ENCODE measurements around the gene SNUPN.

The SNUPN gene

DNA sequence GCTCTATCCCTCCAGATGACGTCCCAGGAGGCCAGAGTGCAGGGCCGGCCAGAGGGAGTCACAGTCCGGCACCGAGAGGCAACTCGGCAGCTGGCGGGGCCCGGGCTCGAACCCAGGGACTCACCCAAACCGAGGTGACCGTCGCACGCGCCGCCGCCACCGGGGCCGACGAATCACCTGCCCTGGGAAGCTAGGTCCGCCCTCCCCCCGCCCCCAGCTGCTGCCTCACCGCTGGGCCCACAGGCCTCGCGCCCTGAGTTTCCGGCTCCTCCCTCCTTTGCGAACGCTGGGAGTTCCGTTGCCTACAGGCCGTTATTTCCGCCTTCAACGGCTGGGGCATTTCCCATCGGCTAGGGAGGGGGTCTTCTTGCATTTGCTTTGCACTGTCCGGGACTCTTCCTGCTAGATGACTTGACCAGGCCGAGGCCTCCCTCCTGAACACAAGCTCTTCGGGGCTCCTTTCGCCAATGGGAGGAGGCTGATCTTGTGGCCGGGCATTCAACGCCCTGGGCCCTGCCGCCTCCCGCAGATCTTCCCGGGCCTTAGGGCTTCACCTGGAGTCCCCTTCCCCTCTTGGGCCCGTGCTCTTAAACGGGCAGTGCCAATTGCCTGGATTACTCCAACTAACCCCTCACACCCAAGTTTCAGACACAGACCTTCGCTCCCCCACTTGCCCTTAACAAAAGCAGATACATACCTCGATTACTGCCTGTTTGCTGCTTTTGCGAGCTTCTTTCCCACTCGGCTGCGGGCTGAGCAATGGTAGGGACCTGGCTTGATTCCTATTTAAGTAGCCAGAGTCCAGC, at the start of gene SNUPN:
TSS of gene SNUPN (minus strand) at position 184 of the 806 bp plus-strand sequence. CDS start 4,674 bp downstream, outside the sequence.
- peak; percentile 7 for FAIRE-seq

DNA sequence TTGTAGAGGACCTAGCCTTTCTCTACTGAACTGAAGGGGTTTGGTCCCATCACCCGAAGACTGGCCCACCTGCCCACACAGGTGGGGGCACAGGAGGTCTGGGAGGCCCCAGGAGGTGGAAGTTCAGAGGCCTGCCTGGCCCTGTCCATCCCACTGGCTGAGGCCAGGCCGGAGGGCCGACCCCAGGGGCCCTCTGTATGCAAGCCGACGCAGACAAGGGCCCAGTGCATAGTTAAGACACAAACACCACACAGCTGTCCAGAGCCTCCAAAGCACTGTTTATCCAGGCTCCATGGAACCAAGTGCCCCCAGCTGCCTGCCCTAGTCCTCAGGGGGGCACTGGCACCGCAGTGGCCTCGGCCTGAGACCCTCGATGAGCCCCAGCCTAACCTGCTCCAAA, 48.8 kb upstream of the SNUPN start:
- FAIRE-seq: no peak

DNA sequence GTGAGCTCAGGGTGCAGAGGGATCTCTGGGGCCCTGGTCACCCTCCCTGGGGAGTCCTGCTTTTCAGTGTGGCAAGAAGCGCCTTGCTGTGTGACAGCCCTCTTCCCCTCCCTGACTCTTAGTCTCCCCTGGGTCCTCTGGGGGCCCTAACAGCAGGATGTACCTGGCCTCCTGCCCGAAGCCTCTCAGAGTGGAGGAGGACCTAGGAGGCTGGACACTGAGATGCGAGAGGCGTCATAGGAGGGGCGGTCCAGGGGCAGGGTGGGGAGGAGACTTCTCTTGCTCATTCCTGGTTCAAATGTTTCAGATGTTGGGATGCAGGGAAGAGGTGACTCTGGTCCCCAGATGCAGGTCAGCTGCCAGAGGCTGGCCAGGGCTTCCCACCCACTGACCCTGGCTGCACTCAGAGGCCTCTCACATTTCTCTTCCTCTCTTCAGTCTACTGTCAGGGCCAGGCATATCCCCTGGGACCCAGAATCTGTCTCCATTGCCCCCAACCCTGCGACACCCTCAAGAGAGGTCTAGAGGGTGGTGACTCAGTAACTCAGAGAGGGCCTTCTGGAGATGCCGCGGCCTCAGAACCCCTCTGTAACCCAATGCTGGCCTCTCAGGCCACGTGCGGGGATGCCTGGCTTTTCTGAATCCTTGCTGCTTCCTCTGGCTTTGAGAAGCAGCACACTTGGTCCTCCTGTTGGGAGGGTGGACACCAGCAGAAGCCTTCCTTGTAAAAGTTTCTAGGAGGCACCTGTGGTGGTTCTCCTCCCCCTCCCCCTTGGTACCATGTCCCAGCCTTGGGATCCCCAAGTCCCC, 48.1 kb upstream of the SNUPN start:
- no peak for FAIRE-seq

DNA sequence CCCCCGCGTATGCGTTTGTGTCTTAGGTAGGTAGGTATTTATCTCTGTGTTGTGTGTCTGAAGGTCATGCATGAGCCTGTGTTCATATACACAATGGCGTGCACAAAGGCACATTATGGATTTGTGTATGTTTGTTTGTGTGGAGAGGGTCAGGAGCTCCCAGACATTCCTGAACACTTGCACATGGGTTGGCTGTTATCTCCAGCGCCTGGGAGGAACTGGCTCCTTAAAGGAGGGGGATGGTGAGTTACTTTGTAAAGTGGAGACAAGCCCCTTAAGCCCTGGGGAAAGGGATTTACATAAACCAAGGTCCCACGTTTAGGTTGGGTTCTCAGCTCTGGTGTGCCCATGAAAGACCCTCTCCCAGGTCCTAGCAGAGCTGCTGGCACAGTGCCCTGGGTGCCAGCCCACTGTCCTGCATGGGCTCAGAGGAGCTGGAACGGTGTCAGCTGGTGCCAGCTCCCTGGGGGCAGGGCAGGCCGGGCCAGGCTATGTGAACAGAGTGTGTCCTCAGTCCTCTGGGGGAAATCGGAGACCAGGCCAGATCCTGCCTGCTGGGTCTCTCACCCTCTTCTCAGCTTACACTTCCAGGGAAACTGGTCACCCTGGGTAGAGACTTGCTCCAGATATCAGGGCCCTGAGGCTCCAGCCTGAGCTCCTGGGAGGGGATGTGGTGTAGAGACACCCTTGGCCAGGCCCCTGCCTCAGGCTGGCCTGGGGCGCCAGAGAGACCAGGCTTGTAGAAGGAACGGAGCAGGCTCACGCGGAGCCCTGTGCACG, 47.3 kb upstream of the SNUPN start:
- FAIRE-seq: no peak

DNA sequence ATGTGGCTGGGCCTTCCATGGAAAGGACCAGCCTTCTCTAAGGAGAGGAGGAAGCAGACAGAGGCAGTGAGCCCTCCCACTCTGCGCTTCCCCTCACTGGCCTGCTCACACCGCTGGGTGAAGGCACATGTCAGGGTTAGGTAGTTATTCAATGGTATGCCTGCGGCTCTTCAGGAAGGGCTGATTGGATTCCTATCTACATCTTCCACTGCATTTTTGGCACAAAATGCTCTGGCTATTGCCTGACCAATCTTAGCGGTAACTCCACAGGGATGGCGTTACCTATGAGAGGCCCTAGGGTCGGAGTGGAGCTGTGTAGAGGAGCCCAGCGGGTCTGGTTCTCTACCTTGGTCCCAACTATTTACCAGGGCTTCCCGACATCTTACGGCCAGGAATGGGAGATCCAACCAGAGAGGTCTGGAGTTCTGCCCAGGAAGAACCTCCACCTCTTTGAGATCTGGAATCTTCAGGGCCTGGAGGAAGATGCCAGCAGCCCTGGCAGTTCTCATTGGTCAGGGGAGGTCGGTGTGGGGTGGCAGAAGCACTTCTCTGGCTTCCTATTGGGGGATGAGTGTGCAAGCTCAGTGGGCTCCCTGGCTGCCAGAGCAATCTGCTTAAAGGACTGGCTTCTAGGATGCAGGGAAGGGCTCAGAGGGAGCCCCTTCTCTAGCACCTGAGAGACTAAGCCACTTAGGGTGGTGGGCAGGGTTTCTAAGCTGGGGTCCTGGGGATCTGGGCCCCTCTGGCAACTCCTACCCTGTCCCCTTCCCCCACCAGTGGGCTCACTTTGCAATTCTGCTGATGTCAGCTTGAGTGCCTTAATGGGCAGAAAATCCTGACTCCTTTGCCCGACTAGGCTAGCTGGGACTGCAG, 46.4 kb upstream of the SNUPN start:
- FAIRE-seq: no peak

DNA sequence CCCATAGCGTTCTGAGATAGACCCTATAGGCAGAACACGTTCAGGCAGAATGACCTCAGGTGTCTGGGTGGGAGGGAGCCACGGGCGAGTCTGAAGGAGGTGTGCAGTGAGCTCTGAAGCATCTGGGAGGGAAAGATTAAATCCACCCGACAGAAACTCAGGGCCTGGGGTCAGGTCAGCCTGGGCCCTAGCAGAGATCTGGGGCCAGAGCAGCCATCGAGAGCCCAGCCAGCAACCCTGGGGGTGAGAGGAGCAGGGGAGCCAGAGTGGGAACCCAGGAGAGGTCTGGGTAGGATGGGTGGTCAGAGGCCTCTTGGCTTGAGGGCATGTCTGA, 44.3 kb upstream of the SNUPN start:
- FAIRE-seq: no peak

DNA sequence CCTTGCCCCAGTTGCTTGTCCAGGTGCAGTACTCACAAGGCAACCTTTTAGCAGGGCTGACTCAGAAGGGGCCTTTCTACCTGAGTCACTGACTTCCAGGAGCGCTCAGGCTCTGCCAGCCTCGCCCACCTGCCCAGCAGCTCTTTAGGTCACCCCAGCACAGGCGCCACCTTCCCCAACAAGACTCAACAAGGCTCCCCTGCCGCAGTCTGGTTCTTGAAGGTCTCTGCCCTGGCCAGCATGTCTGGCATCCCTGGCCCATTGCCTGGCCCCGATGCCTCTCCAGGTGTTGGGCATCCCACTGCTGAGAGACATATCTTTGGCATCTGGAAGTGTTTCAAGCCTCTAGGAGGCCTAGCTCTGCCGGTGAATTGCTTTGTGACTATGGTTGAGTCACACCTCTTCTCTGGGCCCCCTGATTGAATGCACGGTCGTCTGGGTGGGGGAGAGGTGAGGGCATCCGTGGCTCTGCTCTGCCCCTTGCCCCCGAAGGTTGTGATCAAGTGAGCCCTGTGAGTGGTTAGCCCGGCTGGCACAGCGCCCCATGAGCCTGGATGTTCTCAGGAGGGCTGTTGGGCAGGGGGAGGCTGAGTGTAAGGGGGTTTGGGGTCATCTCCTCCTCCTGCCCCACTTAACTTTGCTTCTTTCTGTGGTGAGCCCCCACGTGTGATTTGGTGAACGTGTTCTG, 43.8 kb upstream of the SNUPN start:
- no peak for FAIRE-seq

DNA sequence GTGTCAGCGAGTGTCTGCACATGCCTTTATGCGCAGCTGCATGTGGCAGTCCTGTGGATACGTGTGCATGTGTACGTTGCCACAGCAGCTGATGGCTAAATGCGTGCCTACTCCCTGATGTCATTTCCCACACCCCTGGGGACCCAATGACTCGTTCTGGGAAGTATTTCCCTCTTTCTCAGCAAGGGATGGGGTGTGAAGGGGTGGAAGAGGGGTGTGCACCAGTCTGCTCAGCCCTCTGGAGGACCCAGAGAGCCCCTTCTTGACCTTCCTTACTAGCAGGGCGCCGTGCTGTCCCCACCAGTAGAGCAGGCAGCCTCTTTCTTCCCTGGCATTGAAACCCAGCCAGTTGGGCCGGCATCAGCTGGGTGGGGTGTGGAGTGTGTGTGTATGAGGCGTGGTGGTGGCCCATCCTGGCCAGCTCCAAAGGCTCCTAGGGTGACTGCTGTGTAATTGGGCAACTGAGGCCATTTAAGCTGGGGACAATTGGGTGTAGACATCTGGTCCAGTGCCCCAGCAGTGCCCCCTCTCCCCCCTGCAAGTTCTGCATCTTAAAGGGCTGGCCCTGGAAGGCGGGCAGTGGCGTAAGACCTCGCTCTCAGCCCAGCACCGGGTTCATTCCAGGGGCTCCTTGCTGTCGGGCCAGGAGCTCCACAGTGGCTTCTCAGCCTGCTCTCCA, 41.4 kb upstream of the SNUPN start:
- no peak for FAIRE-seq

DNA sequence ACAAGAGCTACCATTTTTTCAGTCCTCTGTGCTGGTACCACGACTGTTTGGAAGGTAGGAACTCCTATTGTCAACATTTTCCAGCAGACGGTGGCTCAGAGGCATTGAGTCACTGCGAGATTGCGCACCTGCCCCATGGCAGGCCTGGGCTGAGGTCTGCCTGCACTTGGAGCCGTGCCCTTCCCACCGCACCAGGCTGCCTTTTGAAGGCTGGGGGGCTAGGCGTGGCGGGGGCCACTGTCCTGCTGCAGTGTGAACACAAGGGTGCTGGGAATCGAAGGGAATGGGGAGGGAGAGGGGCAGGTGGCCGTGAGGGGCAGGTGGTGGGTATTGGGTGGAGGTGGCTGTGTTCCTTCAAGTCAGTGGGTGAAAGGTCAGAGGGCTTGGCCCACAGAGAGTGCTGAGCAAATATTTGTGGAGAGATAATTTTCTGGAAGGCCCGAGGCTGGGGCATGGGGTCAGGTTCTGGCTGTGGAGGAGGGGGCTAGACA, 38.5 kb upstream of the SNUPN start:
- no peak for FAIRE-seq

DNA sequence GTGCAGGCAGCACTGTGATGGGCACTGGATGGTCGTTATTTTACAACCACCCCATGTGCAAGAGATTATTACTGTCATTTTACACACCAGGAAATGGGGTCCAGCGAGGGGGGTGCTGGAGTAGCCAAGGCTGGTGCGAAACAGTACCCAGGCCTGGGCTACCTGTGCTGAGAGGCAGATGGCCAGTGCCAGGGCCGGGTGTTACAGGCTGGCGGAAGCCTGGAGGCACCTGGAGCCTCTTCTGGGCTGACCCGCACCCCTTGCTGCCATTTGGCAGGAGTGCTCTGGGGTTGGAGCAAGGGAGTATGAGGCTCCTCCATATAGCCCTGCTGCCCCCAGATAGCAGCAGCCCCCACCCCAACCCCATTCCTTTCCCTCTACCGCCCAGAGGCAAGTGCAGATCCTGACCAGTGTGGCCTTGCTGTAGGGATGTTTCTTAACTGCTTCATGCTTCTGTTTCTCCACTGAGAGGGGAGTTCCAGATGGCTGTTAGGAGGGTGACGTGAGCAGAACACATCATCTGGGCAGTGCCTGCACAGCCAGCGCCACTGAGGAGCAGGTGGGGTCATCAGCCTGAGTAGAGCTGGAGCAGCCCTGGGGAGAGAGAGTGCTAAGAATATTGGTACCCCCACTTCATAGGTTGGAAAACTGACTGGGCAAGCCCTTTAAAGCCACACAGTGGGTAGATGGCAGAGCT, 37.4 kb upstream of the SNUPN start:
- no peak for FAIRE-seq

DNA sequence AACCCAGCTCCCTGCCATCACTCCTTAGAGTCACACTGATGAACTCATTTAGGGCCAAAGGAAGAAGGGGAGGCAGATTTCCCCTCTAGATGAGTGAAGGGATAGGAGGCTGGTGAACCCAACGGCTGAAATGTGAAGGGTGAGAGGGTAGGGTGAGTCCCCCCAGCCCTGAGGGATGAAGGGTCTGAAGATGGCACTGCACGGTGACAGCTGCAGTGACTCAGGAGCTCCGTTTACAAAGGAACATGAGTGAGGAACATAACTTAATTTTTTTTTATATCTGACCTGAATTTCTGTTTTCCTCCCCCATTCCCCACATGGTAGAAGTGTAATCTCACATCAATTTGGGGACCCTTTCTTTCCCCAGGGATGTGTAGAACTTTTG, 36.2 kb upstream of the SNUPN start:
- FAIRE-seq: no peak

DNA sequence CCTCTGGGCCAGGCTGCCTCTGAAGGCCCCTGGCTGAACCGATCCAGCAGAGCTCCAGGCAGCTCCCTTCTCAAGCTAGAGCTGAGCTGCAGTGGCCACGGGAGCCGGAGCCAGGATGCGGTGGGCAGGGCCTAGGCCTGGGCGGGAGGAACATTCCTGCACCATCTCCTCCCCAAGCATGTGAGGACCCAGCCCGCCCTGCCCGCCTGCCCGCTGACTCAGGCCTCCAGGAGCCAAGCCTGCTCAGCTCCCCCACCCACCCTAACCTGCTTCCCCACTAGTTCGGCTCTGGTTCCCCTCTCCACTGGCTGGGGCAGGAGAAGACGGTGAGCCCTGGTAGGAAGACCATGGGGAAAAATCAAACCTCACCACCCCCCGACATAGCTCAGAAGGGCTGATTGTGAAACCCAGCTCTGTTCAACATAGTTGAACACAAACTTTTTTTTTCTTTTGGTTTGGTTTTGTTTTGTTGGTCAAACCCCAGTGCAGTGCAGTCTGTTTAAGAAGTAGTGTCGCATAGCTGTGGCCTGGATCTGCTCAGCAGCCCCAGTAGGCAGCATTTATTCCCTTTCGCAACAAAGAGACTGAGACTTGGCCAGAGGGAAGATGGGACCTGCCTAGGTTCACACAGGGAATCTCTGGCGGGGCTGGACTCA, 35.7 kb upstream of the SNUPN start:
- FAIRE-seq: no peak

DNA sequence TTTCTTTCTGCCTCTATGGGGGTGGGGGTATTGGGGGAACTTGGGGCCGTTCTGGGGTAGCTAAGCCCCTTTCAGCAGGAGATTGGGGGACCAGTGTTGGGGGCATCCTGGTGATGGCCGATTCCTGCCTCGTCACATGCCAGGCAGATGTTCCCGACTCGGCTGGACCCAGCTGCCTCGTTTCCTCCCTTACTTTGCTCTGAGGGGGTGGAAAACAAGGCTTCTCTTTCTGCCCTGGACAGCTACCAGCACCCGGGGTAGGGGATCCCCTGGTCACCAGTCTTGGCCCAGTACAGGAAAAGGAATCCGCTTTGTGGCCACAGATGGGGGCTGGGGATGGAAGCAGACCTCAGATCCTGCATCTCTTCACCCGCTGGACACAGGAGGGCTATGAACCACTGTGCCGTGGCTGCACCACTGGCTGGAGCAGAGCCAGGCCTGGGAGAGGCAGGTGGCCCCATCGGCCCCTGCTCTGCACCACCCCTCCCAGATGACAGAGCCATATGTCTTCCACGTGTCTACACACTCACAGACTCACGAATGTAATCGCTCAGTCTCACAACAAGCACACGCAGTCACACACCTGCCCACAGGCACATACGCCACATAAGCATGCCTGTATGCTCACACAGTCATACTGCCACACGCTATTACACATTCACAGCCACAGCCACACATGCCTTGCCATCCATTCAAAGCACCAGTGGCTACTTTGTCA, 34.6 kb upstream of the SNUPN start:
- no peak for FAIRE-seq

DNA sequence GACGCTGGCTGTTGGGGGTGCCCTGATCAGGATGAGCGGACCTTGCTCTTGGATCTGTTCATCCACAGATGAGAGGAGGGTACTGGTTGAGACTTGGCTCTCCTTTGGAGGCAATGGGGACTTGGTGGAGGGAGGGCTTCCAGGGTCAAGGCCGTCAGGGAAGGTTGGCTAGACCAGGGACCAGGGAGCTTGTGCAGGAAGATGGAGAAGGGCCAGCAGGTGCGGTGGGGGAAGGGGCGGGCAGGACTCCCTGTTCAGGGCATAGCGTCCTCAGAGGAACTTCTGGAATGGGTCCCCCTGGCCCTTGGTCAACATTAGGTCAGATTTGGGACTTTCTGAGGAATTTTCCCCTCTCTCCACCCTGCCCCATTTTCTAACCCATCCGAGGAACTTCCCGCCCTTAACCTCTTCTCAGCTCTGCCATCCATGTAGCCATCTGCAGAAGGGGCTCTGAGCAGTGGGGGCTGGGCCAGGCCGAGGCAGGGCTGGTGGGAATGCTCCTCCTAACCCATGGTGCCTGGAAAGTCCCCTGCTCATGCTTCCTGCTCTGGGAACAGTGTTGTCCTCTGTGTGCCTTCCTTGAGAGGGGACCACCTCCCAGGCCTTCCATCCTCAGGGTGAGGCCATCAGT, 33.7 kb upstream of the SNUPN start:
- no peak for FAIRE-seq

DNA sequence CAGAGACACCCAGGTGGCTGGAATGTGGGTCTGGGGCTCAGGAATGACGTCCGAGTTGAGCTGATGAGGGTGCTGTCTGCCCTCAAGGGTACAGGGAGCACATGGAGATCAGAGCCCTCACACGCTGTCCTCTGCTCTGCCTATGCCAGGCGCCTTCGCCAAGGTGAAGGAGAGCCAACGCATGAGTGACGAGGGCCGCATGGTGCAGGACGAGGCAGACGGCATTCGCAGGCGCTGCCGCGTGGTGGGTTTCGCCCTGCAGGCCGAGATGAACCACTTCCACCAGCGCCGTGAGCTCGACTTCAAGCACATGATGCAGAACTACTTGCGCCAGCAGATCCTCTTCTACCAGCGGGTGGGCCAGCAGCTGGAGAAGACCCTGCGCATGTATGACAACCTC, 31.3 kb upstream of the SNUPN start:
- FAIRE-seq: no peak

DNA sequence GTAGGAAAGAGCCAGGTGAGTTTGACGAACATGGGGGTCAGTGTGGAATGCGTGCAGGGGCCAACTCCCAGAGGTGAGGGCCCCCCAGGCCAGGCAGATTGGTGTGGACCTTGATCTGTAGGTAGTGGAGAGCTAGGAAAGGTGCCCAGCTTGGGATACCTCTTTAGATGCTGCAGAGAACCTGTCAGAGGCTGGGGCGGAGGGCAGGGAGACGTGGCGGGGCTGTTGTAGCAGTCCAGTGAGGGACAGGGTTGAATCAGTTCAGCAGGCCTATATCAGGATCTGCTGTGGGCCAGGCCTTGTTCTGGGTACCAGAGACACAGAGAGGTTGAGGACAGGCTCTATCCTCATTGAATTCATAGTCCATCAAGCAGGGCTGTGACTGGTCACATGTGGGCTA, 30.8 kb upstream of the SNUPN start:
- FAIRE-seq: no peak

DNA sequence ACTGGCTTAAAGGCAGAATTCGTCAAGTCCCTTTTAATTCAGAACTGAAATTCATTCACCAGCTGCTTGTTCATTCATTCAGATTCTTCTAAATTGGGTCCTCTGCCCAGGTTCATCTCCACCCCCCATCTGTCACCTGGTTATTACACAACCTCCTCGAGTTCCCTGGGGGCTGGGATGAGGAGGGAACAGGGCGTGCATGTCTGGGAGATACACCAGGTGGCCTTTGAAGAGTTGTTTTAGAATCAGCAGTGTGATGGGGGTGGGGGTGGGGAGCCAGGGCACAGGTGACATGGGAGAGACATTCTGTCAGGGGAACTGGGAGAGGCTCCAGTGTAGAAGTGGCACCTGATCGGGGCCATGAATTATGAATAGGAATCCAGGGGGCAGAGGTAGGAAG, 30.4 kb upstream of the SNUPN start:
- no peak for FAIRE-seq

DNA sequence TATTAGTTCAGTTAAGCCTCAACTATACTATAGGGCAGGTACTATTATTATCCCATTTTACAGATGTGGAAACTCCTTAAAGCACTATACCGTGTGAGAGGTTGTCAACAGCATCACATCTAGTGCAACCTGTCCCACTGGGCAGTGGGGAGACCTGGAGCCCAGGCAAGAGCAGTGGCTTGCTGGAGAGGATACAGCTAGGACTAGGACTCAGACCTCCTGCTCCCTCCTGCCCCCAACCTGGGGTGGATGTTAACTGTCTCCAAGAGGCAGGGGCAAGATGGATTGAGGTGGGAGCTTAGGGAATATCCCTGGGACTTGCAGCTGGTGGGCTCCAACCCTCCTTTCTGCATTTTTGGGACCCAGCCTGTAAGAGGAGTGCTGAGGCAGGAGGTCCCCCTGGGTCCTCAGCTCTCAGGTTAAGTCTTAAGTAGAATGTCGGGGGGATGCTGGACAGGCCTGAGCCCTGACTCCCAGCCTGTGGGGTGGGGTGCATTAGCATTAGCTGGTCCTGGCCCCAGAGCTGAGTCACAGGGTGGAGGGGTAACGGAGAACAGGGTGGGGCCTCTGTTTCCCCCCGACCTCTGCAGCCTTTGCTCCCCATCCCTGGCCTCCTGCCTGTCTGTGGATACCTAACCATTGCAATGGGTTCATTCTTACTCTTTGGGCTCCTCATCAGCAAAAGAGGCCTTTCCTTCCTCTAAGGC, 28.8 kb upstream of the SNUPN start:
- no peak for FAIRE-seq
